Measurements from ENCODE around the gene PKHD1. TPM values are rescaled to one million over a fixed set of nuclear protein-coding genes. Genes with fewer than 3 reads are reported as not detected.

The PKHD1 gene
- total RNA-seq, 1 donor from 2014 or later: 17.3 TPM

DNA sequence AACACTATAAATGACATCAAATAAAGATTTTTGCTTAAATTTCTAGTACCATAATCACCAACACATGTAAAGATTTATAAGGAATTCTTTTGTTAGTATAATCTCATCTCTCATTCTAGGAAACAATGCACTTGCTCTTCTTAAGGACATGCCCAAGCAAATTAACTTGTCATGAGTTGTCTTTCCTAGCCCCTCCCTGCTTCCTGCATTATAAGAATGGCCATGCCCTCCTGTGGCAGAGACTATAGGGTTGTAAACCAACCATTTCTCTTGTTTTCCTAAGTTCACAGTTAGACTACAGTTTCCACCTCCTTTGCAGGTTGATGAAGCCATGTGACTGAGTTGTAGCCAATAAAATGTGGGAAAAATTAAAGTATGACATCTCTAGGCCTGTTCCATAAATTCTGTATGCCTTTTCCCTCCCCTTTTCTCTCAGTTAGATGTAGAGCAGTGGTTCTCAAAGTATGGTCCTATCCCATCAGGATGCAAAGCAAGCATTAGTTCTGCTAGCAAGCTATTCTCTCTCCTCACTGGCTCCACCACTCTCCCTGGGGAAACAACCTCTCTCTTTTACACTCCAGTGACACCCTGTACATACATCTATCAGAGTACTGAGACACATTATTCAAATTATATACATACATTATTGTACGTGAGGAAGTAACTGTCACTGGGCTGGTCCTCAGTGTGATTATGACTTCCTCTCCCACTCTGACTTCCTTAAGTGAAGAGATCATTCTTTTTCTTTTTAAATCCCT lies 295.0 kb downstream of the PKHD1 start:
- no peak for DNase-seq (ENCODE audit: low spot score)

GRCh38 chr6:51790946-51791345 lies 296.5 kb downstream of the PKHD1 start:
- DNase-seq (ENCODE audit: low spot score): no peak

GRCh38 chr6:51788121-51788520 lies 299.3 kb downstream of the PKHD1 start:
- no peak for DNase-seq (ENCODE audit: low spot score)

GRCh38 chr6:51778666-51779065 lies 308.7 kb downstream of the PKHD1 start:
- no peak for DNase-seq (ENCODE audit: low spot score)

GRCh38 chr6:51777618-51778017 lies 309.8 kb downstream of the PKHD1 start:
- no peak for DNase-seq (ENCODE audit: low spot score)

DNA sequence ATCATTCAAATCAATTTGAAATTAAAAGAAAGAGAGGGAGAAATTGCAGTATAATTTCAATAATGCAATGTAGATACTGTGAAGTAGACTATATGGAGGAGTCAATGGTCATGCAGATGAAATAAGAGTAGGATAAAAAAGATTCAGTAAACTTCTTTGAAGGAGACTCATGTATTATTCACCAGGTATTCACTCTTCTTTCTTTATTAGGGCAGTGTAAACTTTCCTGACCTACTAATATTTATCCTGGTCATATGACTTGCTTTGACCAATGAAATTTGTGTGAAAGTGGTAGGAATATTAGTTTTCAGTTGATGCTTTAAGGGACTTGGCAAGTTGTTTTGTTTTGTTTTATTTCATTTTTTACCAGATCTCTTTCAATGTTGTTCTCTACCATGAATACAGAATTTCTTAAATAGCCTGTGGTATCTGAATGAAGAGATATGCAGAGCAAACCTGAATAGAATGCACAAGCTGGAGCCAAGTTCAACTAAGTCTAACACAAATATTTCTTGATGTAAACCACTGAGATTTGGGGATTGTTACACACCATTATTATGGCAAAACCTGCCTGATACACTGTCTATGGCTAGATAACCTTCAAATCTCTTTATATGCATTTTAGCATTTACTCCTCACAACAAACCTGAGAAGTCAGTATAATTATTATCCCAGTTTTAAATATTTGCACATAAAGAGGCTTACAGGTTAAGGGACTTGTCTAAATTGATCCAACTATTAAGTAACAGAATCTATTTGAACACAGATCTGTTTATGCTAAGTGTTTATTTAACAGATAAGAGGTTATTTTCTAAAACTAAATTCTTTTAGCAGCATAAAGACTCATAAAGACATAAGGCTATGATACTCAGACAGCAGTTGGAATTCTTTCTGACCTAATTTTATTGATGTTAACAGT lies 311.2 kb downstream of the PKHD1 start:
- DNase-seq (ENCODE audit: low spot score): no peak

DNA sequence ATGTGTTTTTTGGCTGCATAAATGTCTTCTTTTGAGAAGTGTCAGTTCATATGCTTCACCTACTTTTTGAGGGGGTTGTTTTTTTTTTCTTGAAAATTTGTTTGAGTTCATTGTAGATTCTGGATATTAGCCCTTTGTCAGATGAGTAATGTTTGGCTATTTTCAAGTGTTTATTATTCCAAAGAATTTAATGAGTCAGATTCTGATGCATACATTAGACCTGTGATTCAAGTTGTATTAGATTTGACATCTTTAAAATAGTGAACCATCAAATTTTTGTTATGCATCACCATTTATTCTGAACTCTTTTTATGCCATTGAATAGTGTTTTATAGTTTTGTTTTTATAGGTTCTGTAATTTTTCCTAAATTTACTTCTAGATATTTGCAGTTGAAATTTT lies 319.3 kb downstream of the PKHD1 start:
- DNase-seq (ENCODE audit: low spot score): no peak

- no peak for DNase-seq (ENCODE audit: low spot score)
These were observed 322.2 kb downstream of the PKHD1 start for GRCh38 chr6:51765230-51765629.

GRCh38 chr6:51753635-51754034 lies 333.8 kb downstream of the PKHD1 start:
- DNase-seq (ENCODE audit: low spot score): no peak

- DNase-seq (ENCODE audit: low spot score): no peak
These were observed 343.4 kb downstream of the PKHD1 start for GRCh38 chr6:51743999-51744398.

GRCh38 chr6:51740658-51741057 lies 346.8 kb downstream of the PKHD1 start:
- DNase-seq (ENCODE audit: low spot score): no peak

DNA sequence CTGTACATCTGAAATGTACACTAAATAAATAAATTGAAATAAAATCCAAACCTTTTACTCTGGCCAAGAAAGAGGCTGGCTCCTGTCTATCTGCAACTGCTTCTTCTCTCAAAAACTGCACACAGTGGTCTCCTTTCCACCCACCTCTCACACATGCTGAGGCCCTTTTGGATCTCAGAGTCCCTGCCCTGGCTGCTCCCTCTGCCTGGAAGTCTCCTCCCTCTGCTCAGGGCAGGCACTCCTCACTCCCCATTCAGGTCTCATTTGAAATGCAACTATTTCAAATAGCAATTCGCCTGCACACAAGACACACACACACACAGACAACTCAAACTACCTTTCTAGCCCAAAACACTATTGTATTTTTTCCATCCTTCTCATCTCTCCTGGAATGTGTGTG lies 348.8 kb downstream of the PKHD1 start:
- DNase-seq (ENCODE audit: low spot score): no peak

- no peak for DNase-seq (ENCODE audit: low spot score)
These were observed 349.6 kb downstream of the PKHD1 start for GRCh38 chr6:51737580-51738360.

DNA sequence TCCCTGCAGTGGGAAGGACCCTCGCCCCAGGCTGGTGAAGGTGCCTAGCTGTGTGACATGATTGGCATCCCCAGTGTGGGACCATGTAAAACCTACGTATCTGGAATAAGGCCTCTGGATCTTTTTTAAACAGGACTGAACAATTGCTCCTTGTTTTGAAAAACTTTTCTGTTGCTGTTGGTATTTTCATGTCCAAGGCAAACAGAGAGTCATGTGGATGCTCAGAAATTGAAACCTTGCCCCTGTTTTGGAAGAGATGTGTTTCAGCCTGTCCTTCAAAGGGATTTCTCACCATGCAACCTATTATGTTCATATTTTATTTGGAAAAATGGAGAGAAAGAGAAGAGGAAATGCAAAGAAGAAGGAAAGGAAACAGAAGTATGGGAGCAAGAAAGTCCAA lies 362.3 kb downstream of the PKHD1 start:
- no peak for DNase-seq (ENCODE audit: low spot score)

DNA sequence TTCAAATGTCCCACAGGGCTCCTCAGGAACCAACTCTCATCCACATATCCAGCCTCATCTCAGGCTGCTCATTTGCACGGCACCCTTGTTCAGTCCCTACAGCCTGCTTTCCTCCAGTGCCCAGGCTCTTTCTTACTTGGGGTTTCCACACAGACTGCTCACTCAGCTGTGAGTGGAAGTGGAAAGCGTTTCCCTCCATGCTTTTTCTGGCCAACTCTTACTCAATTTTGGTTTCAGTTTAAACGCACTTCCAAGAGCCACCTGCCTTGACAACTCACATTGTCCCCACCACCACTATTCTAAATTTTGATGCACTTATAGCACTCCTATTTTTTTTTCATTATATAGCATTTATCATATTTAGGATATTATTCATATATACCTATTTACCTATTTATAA lies 367.1 kb downstream of the PKHD1 start:
- DNase-seq (ENCODE audit: low spot score): no peak

- DNase-seq (ENCODE audit: low spot score): no peak
These were observed 368.1 kb downstream of the PKHD1 start for GRCh38 chr6:51719297-51719696.

DNA sequence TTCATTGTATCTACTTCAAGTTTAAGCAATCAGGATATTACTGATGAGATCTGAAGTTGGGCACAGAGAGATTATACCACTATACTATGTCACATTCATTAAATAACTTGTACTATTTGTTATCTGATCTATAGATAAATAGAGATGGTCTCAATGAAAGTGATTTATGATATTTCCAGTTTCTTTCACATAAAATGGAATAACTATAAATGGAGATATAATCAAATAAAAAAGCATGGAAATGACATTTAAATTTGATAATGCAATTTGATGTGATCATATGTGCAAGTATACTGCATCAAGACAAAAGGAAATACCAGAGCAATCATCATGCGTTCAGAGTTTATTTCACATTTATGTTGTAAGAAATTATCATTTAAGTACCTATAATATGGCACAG lies 368.9 kb downstream of the PKHD1 start:
- DNase-seq (ENCODE audit: low spot score): no peak

GRCh38 chr6:51717477-51717876 lies 369.9 kb downstream of the PKHD1 start:
- DNase-seq (ENCODE audit: low spot score): no peak

DNA sequence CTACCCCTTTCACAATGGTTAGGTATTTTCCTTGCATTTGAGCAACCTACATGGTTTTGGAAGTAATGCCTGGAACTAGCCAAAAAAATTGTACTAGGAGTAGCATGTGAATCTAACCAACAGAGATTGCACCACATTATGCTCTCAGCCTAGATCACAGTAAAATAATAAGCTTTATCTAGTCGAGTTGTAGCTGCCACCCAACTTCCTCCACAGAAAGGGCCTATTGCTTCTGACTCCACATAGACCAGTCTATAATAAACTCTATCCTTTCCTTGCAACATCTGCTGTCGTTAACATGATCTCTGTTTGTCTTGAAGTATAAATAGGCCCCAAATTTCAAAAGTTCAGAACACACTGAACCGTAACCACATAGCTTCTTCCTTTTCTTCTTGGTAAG lies 375.5 kb downstream of the PKHD1 start:
- DNase-seq (ENCODE audit: low spot score): no peak

DNA sequence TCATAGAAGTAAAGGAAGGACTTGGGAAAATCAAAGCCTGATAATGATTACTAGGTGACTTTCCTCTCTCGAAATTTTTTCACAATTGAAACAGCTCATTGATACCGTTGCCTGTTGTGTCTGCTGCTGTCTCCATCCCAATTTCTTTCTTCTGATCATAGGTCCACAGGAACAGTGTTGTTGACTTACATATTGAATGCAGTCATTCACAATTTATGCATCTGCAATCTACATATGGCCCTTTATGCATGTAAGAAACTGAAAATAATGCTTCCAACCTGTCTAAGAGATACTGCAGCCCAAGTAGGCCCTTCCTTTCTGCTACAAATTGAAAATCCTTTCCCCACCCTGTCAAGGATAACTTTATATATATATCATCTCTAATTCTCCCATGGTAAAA lies 381.3 kb downstream of the PKHD1 start:
- no peak for DNase-seq (ENCODE audit: low spot score)

GRCh38 chr6:51704932-51705540 lies 382.4 kb downstream of the PKHD1 start:
- no peak for DNase-seq (ENCODE audit: low spot score)

GRCh38 chr6:51702851-51703250 lies 384.6 kb downstream of the PKHD1 start:
- DNase-seq (ENCODE audit: low spot score): no peak

All from mucosa of gallbladder (tissue), 1 donor.